Measurements from ENCODE around the gene MMP1. TPM values are rescaled to one million over a fixed set of nuclear protein-coding genes. Genes with fewer than 3 reads are reported as not detected.

Gene MMP1
- total RNA-seq, 2 experiments from 2014 or later = not detected

- H3K4me3 ChIP-seq (ENCODE audit: low read length) = no peak overlapping the region
- DNase-seq = no peak
- no peaks in the 10 kb centered on the region for H3K36me3 ChIP-seq (ENCODE audit: insufficient read depth, low read length)
- no peak overlapping the region for H3K27ac ChIP-seq (ENCODE audit: low read depth in 1 of 2, low read length in 2 of 2)
- H3K4me3 Mint-ChIP-seq = no peak overlapping the region
- no peaks in the 10 kb centered on the region for H3K36me3 Mint-ChIP-seq (ENCODE audit: low read depth)
- H3K9me3 Mint-ChIP-seq = no peaks in the 10 kb centered on the region
- H3K27me3 ChIP-seq (ENCODE audit: control insufficient read depth in 1 of 2, insufficient read depth in 2 of 2, low read length in 2 of 2) = peaks cover 10 to 24% of the 10 kb centered on the region in 2 experiments
- CTCF ChIA-PET = no interaction called here
- ATAC-seq (ENCODE audit: poor library complexity) = no peak
- H3K4me1 Mint-ChIP-seq (ENCODE audit: low read depth) = no peaks in the 10 kb centered on the region
- TF ChIP-seq CTCF (IDR thresholded peaks at IDR 0.05) = no peak
- peaks cover 0 to 4% of the 10 kb centered on the region in 2 experiments for H3K9me3 ChIP-seq (ENCODE audit: control insufficient read depth in 1 of 2, insufficient read depth in 1 of 2, low read length in 2 of 2)
- peaks cover 38% of the 10 kb centered on the region for H3K27me3 Mint-ChIP-seq
- POLR2A ChIA-PET = no interaction called here
- no peak overlapping the region for H3K27ac Mint-ChIP-seq
- H3K4me1 ChIP-seq (ENCODE audit: insufficient read depth, low read length) = no peaks in the 10 kb centered on the region
- intact Hi-C loops (cut with DNase I, micrococcal nuclease) = no loop called here
Measured at GRCh38 chr11:102832612-102833011, 34.7 kb upstream of the MMP1 start.

GRCh38 chr11:102831489-102832440 lies 33.8 kb upstream of the MMP1 start:
- ATAC-seq (ENCODE audit: poor library complexity) (no peak), DNase-seq (no peak)
- POLR2A ChIA-PET = no interaction called here
- peaks cover 0 to 5% of the 10 kb centered on the region in 2 experiments for H3K9me3 ChIP-seq (ENCODE audit: control insufficient read depth in 1 of 2, insufficient read depth in 1 of 2, low read length in 2 of 2)
- no peaks in the 10 kb centered on the region for H3K36me3 ChIP-seq (ENCODE audit: insufficient read depth, low read length)
- Mint-ChIP-seq H3K27ac (no peak overlapping the region), H3K27me3 (peaks cover 46% of the 10 kb centered on the region), H3K9me3 (peaks cover 2% of the 10 kb centered on the region), H3K4me3 (no peak overlapping the region), H3K4me1 (ENCODE audit: low read depth) (no peaks in the 10 kb centered on the region), H3K36me3 (ENCODE audit: low read depth) (no peaks in the 10 kb centered on the region)
- H3K27me3 ChIP-seq (ENCODE audit: control insufficient read depth in 1 of 2, insufficient read depth in 2 of 2, low read length in 2 of 2) = peaks cover 10 to 24% of the 10 kb centered on the region in 2 experiments
- no peak overlapping the region for H3K27ac ChIP-seq (ENCODE audit: low read depth in 1 of 2, low read length in 2 of 2)
- intact Hi-C loops (cut with DNase I, micrococcal nuclease) = no loop called here
- no peaks in the 10 kb centered on the region for H3K4me1 ChIP-seq (ENCODE audit: insufficient read depth, low read length)
- CTCF ChIA-PET = no interaction called here
- H3K4me3 ChIP-seq (ENCODE audit: low read length) = no peak overlapping the region
- no peak for TF ChIP-seq CTCF (IDR thresholded peaks at IDR 0.05)

GRCh38 chr11:102831128-102831488 lies 33.1 kb upstream of the MMP1 start:
- no peaks in the 10 kb centered on the region for H3K36me3 Mint-ChIP-seq (ENCODE audit: low read depth)
- Histone ChIP-seq H3K36me3 (ENCODE audit: insufficient read depth, low read length) (no peaks in the 10 kb centered on the region), H3K27me3 (ENCODE audit: control insufficient read depth in 1 of 2, insufficient read depth in 2 of 2, low read length in 2 of 2) (peaks cover 10 to 24% of the 10 kb centered on the region in 2 experiments), H3K4me1 (ENCODE audit: insufficient read depth, low read length) (no peaks in the 10 kb centered on the region), H3K9me3 (ENCODE audit: control insufficient read depth in 1 of 2, insufficient read depth in 1 of 2, low read length in 2 of 2) (peaks cover 0 to 11% of the 10 kb centered on the region in 2 experiments), H3K4me3 (ENCODE audit: low read length) (no peak overlapping the region), H3K27ac (ENCODE audit: low read depth in 1 of 2, low read length in 2 of 2) (no peak overlapping the region)
- H3K27me3 Mint-ChIP-seq = peaks cover 46% of the 10 kb centered on the region
- intact Hi-C loops (cut with DNase I, micrococcal nuclease) = no loop called here
- ChIA-PET POLR2A (no interaction called here), CTCF (no interaction called here)
- H3K4me3 Mint-ChIP-seq = no peak overlapping the region
- H3K27ac Mint-ChIP-seq = no peak overlapping the region
- no peaks in the 10 kb centered on the region for H3K4me1 Mint-ChIP-seq (ENCODE audit: low read depth)
- no peak for DNase-seq
- no peak for ATAC-seq (ENCODE audit: poor library complexity)
- H3K9me3 Mint-ChIP-seq = peaks cover 2% of the 10 kb centered on the region
- no peak for TF ChIP-seq CTCF (IDR thresholded peaks at IDR 0.05)
